ENCODE data around the gene MED13L. TPM values are rescaled to one million over a fixed set of nuclear protein-coding genes. Genes with fewer than 3 reads are reported as not detected.
"Not testable (repeated sequence)": the region's sequence is repeated elsewhere in the genome, so short reads cannot be mapped to it uniquely, and the experiment has no call there.

Gene MED13L
- total RNA-seq, 2 donors from 2014 or later = 55.0 to 64.1 TPM

GRCh38 chr12:115984616-115985015, 292.9 kb downstream of the MED13L start:
- no peaks in the 10 kb centered on the region for H3K9me3 ChIP-seq
- no peak for TF ChIP-seq CTCF (IDR thresholded peaks at IDR 0.05)
- H3K36me3 ChIP-seq = peaks cover 57% of the 10 kb centered on the region
- no peak for DNase-seq (ENCODE audit: low spot score)
- H3K4me1 ChIP-seq = peaks cover 0 to 6% of the 10 kb centered on the region in 2 donors
- no peaks in the 10 kb centered on the region for H3K27me3 ChIP-seq
- no peak overlapping the region for H3K27ac ChIP-seq
- H3K4me3 ChIP-seq = no peak overlapping the region

GRCh38 chr12:115983226-115983798, 294.2 kb downstream of the MED13L start:
- Histone ChIP-seq H3K4me3 (no peak overlapping the region), H3K9me3 (no peaks in the 10 kb centered on the region), H3K27ac (no peak overlapping the region), H3K36me3 (peaks cover 57% of the 10 kb centered on the region), H3K27me3 (no peaks in the 10 kb centered on the region), H3K4me1 (peaks cover 0 to 7% of the 10 kb centered on the region in 2 donors)
- TF ChIP-seq CTCF (IDR thresholded peaks at IDR 0.05) = peak in 1 of 2 donors; percentile 36
- no peak for DNase-seq (ENCODE audit: low spot score)

- Histone ChIP-seq H3K4me3 (no peak overlapping the region), H3K27ac (no peak overlapping the region), H3K4me1 (peaks cover 0 to 7% of the 10 kb centered on the region in 2 donors), H3K36me3 (peaks cover 39% of the 10 kb centered on the region), H3K9me3 (no peaks in the 10 kb centered on the region), H3K27me3 (no peaks in the 10 kb centered on the region)
- TF ChIP-seq CTCF (IDR thresholded peaks at IDR 0.05) = no peak
- no peak for DNase-seq (ENCODE audit: low spot score)
These were observed 297.2 kb downstream of the MED13L start for GRCh38 chr12:115980339-115980738.

- peaks cover 44% of the 10 kb centered on the region for H3K36me3 ChIP-seq
- no peak overlapping the region for H3K4me3 ChIP-seq
- H3K27me3 ChIP-seq = no peaks in the 10 kb centered on the region
- peaks cover 0 to 7% of the 10 kb centered on the region in 2 donors for H3K4me1 ChIP-seq
- DNase-seq (ENCODE audit: low spot score) = no peak
- TF ChIP-seq CTCF (IDR thresholded peaks at IDR 0.05) = no peak
- no peaks in the 10 kb centered on the region for H3K9me3 ChIP-seq
- no peak overlapping the region for H3K27ac ChIP-seq
These were observed 297.6 kb downstream of the MED13L start for GRCh38 chr12:115979851-115980250.

- no peak overlapping the region for H3K4me3 ChIP-seq
- H3K27me3 ChIP-seq = no peaks in the 10 kb centered on the region
- no peak for DNase-seq (ENCODE audit: low spot score)
- no peak for TF ChIP-seq CTCF (IDR thresholded peaks at IDR 0.05)
- peaks cover 48% of the 10 kb centered on the region for H3K36me3 ChIP-seq
- H3K9me3 ChIP-seq = no peaks in the 10 kb centered on the region
- H3K4me1 ChIP-seq = peaks cover 0 to 7% of the 10 kb centered on the region in 2 donors
- no peak overlapping the region for H3K27ac ChIP-seq
These were observed 298.1 kb downstream of the MED13L start for GRCh38 chr12:115979351-115979750.

- not testable (repeated sequence) for H3K4me3 ChIP-seq; H3K27me3 ChIP-seq; H3K9me3 ChIP-seq; H3K27ac ChIP-seq; DNase-seq (ENCODE audit: low spot score)
- Histone ChIP-seq H3K4me1 (peaks cover 0 to 14% of the 10 kb centered on the region in 2 donors), H3K36me3 (peaks cover 45% of the 10 kb centered on the region)
These were observed 300.7 kb downstream of the MED13L start for GRCh38 chr12:115976829-115977228.

All from right atrium auricular region (tissue), 2 donors.